Memory B cell (primary cell): ENCODE data around the gene ATG7.
A peak's percentile ranks its signal among the peaks of the same experiment; 100 is the strongest.
"Not testable (repeated sequence)": the region's sequence is repeated elsewhere in the genome, so short reads cannot be mapped to it uniquely, and the experiment has no call there.

Experiments
- ATAC-seq: fragments of 150-1000 bp; cut with Tn5 transposase; 2 replicates; pipeline ENCODE4 v1.10.0; 2021; ENCODE audit warnings: low read depth, mild to moderate bottlenecking, moderate library complexity
- DNase-seq, 2 donors: peaks; one replicate each; pipeline ENCODE4 v3.0.0; 2022; ENCODE audit warnings: low spot score in 2 of 2
- H3K27ac Mint-ChIP-seq: one replicate; pipeline ENCODE4 v1.8.0; 2022; ENCODE audit warnings: mild to moderate bottlenecking, moderate library complexity, mixed read lengths
- H3K27me3 Mint-ChIP-seq: one replicate; pipeline ENCODE4 v1.8.0; 2022; ENCODE audit warnings: mixed read lengths
- H3K36me3 Mint-ChIP-seq: one replicate; pipeline ENCODE4 v1.8.0; 2022; ENCODE audit warnings: mild to moderate bottlenecking, mixed read lengths
- H3K4me1 Mint-ChIP-seq: one replicate; pipeline ENCODE4 v1.8.0; 2022; ENCODE audit warnings: mixed read lengths
- H3K4me3 Mint-ChIP-seq: one replicate; pipeline ENCODE4 v1.8.0; 2022; ENCODE audit warnings: mild to moderate bottlenecking, moderate library complexity, mixed read lengths
- H3K9me3 Mint-ChIP-seq: one replicate; pipeline ENCODE4 v1.8.0; 2022; ENCODE audit warnings: mixed read lengths

Gene ATG7

DNA sequence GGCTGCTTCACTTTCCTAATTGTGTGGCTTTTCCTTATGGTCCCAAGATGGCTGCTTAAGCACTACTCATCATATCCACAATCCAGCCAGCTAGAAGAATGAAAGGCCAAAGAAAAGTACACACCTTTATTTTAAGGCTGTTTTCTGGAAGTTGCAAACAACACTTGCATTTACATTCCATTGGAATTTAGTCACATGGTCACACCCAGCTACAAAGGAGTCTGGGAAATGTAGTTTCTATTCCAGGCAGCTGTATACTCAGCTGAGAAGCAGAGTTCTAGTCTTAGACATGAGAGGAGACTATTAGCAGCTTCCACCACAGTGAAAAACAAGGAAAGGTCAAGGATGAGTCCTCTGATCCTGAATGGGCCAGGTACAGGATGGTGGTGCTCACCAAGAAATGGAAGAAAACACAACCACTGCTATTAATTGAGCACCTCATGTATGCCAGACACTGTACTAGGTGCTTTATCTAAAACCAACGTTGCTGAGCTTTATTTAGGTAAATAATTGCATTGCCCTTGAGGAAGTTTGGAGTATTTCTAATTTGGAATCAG is 28.0 kb upstream of the ATG7 start:
- no peaks in the 10 kb centered on the region for H3K36me3 Mint-ChIP-seq
- no peaks in the 10 kb centered on the region for H3K4me1 Mint-ChIP-seq
- H3K4me3 Mint-ChIP-seq = no peak overlapping the region
- no peak overlapping the region for H3K27ac Mint-ChIP-seq
- no peaks in the 10 kb centered on the region for H3K9me3 Mint-ChIP-seq
- H3K27me3 Mint-ChIP-seq = peaks cover 4% of the 10 kb centered on the region
- ATAC-seq (no peak), DNase-seq (no peak)

DNA sequence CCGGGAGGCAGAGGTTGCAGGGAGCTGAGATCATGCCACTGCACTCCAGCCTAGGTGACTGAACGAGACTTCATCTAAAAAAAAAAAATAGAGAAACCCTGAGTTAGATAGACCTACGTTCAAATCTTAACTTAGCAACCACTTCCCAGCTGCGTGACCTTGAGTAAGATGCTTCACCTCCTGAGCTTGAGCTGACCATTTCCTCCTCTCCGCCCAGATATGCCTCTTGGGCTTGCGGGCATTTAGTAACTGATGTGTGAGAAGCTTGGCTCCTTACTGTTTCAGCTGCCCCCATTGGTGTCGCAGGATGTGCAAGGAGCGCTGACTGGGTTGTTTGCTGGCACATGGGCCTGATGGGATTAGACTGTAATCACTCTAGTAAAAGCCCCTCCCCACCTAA is 26.9 kb upstream of the ATG7 start:
- no peak overlapping the region for H3K27ac Mint-ChIP-seq
- no peaks in the 10 kb centered on the region for H3K9me3 Mint-ChIP-seq
- H3K4me3 Mint-ChIP-seq = no peak overlapping the region
- ATAC-seq (no peak), DNase-seq (no peak)
- H3K4me1 Mint-ChIP-seq = no peaks in the 10 kb centered on the region
- no peaks in the 10 kb centered on the region for H3K36me3 Mint-ChIP-seq
- H3K27me3 Mint-ChIP-seq = peaks cover 4% of the 10 kb centered on the region

DNA sequence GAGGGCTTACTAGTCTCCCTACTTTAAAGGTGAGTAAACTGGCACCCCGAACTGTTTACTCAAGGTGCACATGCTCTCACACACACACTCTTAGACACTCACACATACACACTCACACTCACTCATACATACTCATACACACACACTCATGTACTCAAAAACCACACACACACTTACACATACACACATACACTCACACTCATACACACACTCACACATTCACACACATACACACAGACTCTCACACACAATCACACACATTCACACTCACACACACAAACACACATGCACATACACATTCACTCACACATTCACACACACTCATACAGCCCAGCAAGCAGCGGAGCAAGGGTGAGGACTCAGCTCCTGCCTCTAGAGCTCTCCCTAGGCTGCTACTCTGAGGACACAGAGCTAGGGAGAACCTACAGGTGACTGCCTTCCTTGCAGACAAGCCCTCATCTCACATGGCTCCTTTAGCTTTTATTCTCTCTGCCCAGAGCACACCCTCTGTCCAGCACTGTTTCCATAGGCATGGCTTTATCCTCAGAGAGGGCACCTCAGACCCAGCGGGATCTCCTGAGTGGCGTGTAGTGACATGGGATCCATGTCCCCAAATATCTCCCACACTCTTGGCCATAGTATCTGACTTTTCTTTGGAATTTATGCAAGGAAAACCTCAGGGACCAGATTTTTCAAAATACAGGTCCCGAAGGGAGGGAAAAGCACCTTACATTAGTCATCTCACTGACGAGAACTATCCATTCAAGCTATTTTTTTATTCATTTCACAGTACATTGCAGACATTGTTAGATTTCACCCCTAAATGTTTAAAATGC is 26.2 kb upstream of the ATG7 start:
- Mint-ChIP-seq H3K27ac (no peak overlapping the region), H3K9me3 (no peaks in the 10 kb centered on the region), H3K4me1 (no peaks in the 10 kb centered on the region), H3K27me3 (no peaks in the 10 kb centered on the region), H3K4me3 (no peak overlapping the region), H3K36me3 (no peaks in the 10 kb centered on the region)
- DNase-seq = no peak
- no peak for ATAC-seq

DNA sequence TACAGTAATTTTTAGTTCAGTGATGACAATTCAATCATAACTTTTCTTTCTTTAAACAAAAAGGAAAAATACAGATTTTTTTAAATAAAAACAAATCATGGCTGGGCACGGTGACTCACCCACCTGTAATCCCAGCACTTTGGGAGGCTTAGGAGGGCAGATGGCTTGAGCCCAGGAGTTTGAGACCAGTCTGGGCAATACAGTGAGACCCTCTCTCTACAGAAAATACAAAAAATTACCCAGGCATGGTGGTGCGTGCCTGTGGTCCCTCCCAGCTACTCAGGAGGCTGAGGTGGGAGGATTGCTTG is 25.6 kb upstream of the ATG7 start:
- no peak overlapping the region for H3K27ac Mint-ChIP-seq
- DNase-seq = no peak
- no peak for ATAC-seq
- H3K36me3 Mint-ChIP-seq = no peaks in the 10 kb centered on the region
- H3K4me1 Mint-ChIP-seq = no peaks in the 10 kb centered on the region
- H3K27me3 Mint-ChIP-seq = no peaks in the 10 kb centered on the region
- H3K4me3 Mint-ChIP-seq = no peak overlapping the region
- no peaks in the 10 kb centered on the region for H3K9me3 Mint-ChIP-seq

DNA sequence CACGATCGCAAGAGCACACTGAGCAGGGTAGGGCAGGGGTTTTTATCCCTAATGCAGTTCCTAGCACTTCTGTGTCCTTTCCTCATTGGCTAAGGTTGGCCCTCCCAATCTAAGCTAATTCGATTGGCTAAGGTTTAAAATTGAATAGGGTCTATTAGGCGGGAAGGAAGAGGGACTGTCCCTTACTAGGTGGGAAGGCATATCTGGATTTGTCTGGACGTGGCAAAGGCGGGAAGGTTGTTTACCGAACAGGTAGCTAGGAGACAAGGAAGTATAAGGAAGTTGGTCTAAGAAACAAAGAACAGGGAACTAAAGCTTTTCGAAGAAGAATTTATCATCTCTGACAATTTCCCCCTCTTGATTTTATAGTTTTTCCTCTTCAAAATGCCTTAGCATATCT is 24.8 kb upstream of the ATG7 start:
- Mint-ChIP-seq H3K27me3 (no peaks in the 10 kb centered on the region), H3K27ac (no peak overlapping the region), H3K36me3 (no peaks in the 10 kb centered on the region), H3K4me3 (no peak overlapping the region), H3K9me3 (no peaks in the 10 kb centered on the region), H3K4me1 (no peaks in the 10 kb centered on the region)
- ATAC-seq (no peak), DNase-seq (no peak)

DNA sequence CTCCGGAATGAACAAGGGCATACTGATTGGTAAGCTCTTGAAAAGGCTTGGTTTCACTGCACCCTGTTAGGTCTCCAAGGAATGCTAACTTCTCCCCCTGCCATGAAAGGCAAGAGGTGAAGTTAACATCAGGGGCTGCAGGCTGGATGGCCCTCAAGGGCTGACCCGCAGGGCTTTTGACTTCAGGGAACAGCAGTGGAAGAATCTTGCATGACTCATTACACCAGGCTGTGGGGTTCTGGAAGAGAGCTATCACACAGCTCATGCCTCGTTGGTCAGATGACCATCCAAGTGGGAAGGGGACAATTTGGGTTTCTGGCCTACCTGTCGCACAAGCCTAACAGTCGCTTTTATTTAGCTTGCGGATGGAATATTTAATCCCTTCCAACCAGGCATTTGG is 23.6 kb upstream of the ATG7 start:
- no peaks in the 10 kb centered on the region for H3K9me3 Mint-ChIP-seq
- H3K4me1 Mint-ChIP-seq = no peaks in the 10 kb centered on the region
- ATAC-seq (no peak), DNase-seq (no peak)
- no peaks in the 10 kb centered on the region for H3K36me3 Mint-ChIP-seq
- no peak overlapping the region for H3K27ac Mint-ChIP-seq
- H3K4me3 Mint-ChIP-seq = no peak overlapping the region
- H3K27me3 Mint-ChIP-seq = no peaks in the 10 kb centered on the region

DNA sequence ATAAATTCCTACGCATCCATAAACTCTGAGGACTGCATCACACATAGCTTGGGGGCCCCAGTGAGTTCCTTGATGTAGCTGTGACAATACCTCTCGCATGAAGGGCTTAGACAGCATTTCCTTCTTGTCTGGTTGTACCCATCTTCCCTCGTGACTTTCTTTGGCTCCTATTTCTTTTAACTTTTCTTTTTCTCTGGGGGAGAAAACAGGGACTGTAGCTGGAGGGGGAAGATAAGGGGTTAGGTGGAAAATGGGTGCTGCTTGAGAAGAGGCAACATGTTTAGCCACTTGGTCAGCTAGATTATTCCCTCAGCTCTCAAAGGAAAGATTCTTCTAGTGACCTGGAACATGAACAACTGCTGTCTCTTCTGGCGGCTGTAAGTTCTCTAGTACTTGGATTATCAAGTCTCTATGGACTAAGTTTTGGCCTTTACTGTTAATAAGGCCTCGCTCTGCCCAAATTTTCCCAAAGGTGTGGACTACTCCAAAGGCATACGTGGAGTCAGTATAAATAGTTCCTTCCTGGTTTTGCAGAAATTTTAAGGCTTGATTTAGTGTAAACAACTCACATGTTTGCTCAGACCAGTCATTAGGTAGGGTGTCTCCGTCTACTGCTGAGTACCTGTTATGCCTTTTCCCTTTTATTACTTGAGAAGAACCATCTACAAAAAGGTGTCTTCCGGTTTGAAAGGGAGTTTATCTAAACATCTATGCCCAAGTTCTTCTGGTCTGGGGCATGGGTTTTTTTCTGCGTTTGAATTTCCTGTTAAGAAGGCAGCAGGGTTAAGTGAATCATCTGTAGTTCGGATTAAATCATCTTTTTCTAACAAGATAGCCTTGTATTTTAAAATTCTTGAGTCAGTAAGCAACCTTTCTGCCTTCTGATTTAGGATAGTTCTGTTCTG is 21.0 kb upstream of the ATG7 start:
- DNase-seq = no peak
- Mint-ChIP-seq H3K9me3 (no peaks in the 10 kb centered on the region), H3K4me3 (no peak overlapping the region), H3K4me1 (no peaks in the 10 kb centered on the region), H3K27ac (no peak overlapping the region), H3K36me3 (peaks cover 2% of the 10 kb centered on the region), H3K27me3 (peaks cover 7% of the 10 kb centered on the region)
- no peak for ATAC-seq

DNA sequence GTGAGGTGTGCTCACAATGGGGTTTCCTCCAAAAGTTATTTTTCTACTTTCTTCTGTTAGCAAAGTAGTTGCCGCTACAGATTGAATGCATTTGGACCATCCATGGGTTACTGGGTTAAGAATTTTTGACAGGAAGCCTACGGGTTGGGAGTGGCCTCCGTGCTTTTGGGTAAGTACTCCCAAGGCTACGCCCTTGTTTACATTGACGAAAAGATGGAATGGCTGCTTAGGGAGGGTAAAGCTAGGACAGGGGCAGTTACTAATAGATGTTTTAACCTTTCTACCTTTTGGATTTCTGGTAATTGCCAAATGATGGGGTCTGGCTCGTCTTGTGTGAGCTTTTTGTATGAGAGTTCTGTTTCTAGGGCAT is 20.4 kb upstream of the ATG7 start:
- no peak overlapping the region for H3K4me3 Mint-ChIP-seq
- H3K36me3 Mint-ChIP-seq = peaks cover 2% of the 10 kb centered on the region
- peaks cover 7% of the 10 kb centered on the region for H3K27me3 Mint-ChIP-seq
- H3K27ac Mint-ChIP-seq = no peak overlapping the region
- no peaks in the 10 kb centered on the region for H3K4me1 Mint-ChIP-seq
- DNase-seq = no peak
- ATAC-seq = no peak
- no peaks in the 10 kb centered on the region for H3K9me3 Mint-ChIP-seq

DNA sequence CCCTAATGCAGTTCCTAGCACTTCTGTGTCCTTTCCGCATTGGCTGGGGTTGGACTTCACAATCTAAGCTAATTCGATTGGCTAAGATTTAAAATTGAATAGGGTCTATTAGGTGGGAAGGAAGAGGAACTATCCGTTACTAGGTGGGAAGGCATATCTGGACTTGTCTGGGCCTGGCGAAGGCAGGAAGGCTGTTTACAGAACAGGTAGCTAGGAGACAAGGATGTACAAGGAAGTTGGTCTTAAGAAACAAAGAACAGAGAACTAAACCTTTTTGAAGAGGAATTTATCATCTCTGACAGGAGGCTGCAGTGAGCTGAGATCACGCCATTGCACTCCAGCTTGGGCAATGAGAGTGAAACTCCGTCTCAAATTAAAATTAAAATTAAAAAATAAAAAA is 17.3 kb upstream of the ATG7 start:
- no peak overlapping the region for H3K4me3 Mint-ChIP-seq
- H3K36me3 Mint-ChIP-seq = peaks cover 2% of the 10 kb centered on the region
- no peaks in the 10 kb centered on the region for H3K4me1 Mint-ChIP-seq
- no peaks in the 10 kb centered on the region for H3K9me3 Mint-ChIP-seq
- peaks cover 7% of the 10 kb centered on the region for H3K27me3 Mint-ChIP-seq
- no peak for DNase-seq
- H3K27ac Mint-ChIP-seq = no peak overlapping the region
- no peak for ATAC-seq

DNA sequence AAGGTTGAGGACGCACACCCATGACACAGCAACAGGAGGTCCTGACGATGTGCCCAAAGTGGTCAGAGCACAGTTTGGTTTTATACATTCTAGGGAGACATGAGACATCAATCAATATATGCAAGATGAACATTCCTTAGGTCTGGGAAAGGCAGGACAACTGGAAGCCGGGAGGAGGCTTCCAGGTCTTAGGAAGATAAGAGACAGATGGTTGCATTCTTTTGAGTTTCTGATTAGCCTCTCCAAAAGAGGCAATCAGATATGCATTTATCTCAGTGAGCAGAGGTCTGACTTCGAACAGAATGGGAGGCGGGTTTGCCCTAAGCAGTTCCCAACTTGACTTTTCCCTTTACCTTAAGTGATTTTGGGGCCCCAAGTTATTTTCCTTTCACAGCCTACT is 16.7 kb upstream of the ATG7 start:
- H3K27ac Mint-ChIP-seq, H3K27me3 Mint-ChIP-seq, H3K36me3 Mint-ChIP-seq, H3K9me3 Mint-ChIP-seq, DNase-seq, H3K4me3 Mint-ChIP-seq, H3K4me1 Mint-ChIP-seq, ATAC-seq: not testable (repeated sequence)

DNA sequence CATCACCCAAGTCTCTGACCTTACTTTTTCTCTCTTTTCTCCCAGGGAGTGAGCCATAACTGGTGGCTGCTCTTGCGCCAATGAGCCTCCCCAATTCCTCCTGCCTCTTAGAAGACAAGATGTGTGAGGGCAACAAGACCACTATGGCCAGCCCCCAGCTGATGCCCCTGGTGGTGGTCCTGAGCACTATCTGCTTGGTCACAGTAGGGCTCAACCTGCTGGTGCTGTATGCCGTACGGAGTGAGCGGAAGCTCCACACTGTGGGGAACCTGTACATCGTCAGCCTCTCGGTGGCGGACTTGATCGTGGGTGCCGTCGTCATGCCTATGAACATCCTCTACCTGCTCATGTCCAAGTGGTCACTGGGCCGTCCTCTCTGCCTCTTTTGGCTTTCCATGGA is 13.2 kb upstream of the ATG7 start:
- H3K4me1 Mint-ChIP-seq = no peaks in the 10 kb centered on the region
- H3K27me3 Mint-ChIP-seq = peaks cover 7% of the 10 kb centered on the region
- peaks cover 2% of the 10 kb centered on the region for H3K36me3 Mint-ChIP-seq
- ATAC-seq = no peak
- H3K9me3 Mint-ChIP-seq = no peaks in the 10 kb centered on the region
- no peak for DNase-seq
- H3K27ac Mint-ChIP-seq = no peak overlapping the region
- no peak overlapping the region for H3K4me3 Mint-ChIP-seq

DNA sequence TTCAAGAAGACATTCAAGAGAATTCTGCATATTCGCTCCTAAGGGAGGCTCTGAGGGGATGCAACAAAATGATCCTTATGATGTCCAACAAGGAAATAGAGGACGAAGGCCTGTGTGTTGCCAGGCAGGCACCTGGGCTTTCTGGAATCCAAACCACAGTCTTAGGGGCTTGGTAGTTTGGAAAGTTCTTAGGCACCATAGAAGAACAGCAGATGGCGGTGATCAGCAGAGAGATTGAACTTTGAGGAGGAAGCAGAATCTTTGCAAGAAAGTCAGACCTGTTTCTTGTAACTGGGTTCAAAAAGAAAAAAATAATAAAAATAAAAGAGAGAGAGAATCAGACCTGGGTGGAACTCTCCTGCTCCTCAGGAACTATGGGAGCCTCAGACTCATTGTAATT is 11.7 kb upstream of the ATG7 start:
- DNase-seq = no peak
- no peak overlapping the region for H3K27ac Mint-ChIP-seq
- H3K4me3 Mint-ChIP-seq = no peak overlapping the region
- no peaks in the 10 kb centered on the region for H3K9me3 Mint-ChIP-seq
- H3K4me1 Mint-ChIP-seq = no peaks in the 10 kb centered on the region
- no peak for ATAC-seq
- H3K27me3 Mint-ChIP-seq = peaks cover 6% of the 10 kb centered on the region
- no peaks in the 10 kb centered on the region for H3K36me3 Mint-ChIP-seq

DNA sequence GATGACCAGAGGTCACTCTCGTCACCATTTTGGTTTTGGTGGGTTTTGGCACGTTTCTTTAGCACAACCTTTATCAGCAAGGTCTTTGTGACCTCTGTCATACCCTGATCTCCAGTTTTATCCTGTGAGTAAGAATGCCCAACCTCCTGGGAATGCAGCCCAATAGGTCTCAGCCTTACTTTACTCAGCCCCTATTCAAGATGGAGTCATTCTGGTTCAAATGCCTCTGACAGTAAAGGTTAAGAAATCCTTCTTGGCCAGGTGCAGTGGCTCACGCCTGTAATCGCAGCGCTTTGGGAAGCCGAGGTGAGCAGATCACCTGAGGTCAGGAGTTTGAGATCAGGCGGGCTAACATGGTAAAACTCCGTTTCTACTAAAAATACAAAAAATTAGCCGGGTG is 3.2 kb upstream of the ATG7 start:
- H3K4me1 Mint-ChIP-seq = peaks cover 11% of the 10 kb centered on the region

DNA sequence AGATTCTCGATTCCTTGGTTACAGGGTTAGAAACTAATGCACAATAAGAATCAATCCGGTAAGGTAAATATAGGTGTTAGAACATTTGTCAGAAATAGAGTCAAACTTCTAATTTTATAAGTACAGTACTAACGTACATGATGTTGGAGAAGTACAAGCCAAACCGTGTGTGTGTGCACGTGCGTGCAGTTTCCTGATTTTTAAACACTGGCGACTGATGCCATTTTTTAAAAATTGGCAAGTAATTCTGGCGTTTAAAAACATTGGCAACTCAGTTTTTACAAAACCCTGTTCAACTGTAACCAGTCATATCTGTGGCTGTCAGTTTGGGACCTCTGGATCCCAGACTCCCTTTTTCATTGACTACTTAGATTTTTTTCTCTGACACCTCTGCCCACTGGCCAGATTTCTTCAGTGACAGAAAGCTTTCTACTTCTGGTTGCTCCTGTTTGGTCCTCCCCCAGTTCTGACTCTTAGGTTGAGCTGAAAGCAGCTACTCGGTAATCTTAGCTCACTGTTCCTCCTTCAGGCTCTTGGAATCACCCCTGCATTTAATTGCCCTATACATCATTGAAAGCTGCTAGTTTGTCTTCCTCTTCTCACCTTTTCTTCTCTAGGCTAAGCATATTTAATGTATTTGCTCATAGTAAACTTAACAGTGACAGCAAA is 843 bp downstream of the ATG7 start:
- Mint-ChIP-seq H3K27ac (peak overlapping the region; percentile 99), H3K4me3 (peak overlapping the region; percentile 97), H3K9me3 (peaks cover 7% of the 10 kb centered on the region), H3K4me1 (peaks cover 30% of the 10 kb centered on the region), H3K27me3 (no peaks in the 10 kb centered on the region), H3K36me3 (peaks cover 22% of the 10 kb centered on the region)
- ATAC-seq = no peak
- DNase-seq = no peak

More for the DNA sequence above, 3.2 kb upstream of the ATG7 start:
- Mint-ChIP-seq H3K36me3 (no peaks in the 10 kb centered on the region), H3K9me3 (no peaks in the 10 kb centered on the region), H3K27me3 (peaks cover 6% of the 10 kb centered on the region), H3K27ac (no peak overlapping the region), H3K4me3 (no peak overlapping the region)
- ATAC-seq (no peak), DNase-seq (no peak)
